Esophagus squamous epithelium (tissue), 4 donors: ENCODE data around the gene DIABLO.

Experiments used
- POLR2A ChIP-seq, 4 donors: fragments of 450-650 bp; IDR thresholded peaks; one replicate each; pipeline ENCODE4 v1.6.1; 2017; ENCODE audit warnings: antibody characterized with exemption in 4 of 4, mild to moderate bottlenecking in 4 of 4, moderate library complexity in 3 of 4
- TF ChIP-seq, protein P1 (sequence below), 6 experiments: fragments of 450-650 bp in 4 of 6; fragments of 200-600 bp in 2 of 6; sonication (generic) in 2 of 6; IDR thresholded peaks; one replicate each; pipeline ENCODE4 v1.5.1; 2016 to 2019; ENCODE audit warnings: antibody characterized with exemption in 6 of 6, mild to moderate bottlenecking in 4 of 6, moderate library complexity in 4 of 6

DNA sequence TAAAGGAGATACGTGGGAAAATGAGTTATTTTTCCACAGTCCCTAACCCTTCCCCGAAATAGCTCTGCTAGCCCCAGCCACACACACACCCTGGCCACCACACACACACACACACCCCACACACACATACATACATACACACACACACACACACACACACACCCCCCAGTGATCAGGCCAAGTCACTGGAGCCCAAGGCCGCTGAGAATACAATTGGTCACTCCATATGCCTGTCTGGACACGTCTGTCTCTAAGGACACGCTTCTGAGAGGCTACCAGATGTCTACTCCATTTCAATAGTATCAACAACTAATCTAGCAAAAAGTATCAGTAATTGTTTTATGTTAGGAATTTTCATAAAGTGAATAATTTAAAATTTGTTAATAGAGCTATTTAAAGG is 13.0 kb upstream of the DIABLO start:
- no peak for TF ChIP-seq POLR2A (IDR thresholded peaks at IDR 0.05)
- TF ChIP-seq, protein P1, sequence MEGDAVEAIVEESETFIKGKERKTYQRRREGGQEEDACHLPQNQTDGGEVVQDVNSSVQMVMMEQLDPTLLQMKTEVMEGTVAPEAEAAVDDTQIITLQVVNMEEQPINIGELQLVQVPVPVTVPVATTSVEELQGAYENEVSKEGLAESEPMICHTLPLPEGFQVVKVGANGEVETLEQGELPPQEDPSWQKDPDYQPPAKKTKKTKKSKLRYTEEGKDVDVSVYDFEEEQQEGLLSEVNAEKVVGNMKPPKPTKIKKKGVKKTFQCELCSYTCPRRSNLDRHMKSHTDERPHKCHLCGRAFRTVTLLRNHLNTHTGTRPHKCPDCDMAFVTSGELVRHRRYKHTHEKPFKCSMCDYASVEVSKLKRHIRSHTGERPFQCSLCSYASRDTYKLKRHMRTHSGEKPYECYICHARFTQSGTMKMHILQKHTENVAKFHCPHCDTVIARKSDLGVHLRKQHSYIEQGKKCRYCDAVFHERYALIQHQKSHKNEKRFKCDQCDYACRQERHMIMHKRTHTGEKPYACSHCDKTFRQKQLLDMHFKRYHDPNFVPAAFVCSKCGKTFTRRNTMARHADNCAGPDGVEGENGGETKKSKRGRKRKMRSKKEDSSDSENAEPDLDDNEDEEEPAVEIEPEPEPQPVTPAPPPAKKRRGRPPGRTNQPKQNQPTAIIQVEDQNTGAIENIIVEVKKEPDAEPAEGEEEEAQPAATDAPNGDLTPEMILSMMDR (IDR thresholded peaks at IDR 0.05), result no peak
